Right renal pelvis (tissue), 4 donors: ENCODE results near the gene IRF3. TPM values are rescaled to one million over a fixed set of nuclear protein-coding genes. Genes with fewer than 3 reads are reported as not detected.
"Not testable (repeated sequence)": the region's sequence is repeated elsewhere in the genome, so short reads cannot be mapped to it uniquely, and the experiment has no call there.

Experiments used
- DNase-seq, 4 donors: peaks; one replicate each; pipeline ENCODE4 v3.0.0-alpha.2; 2013; ENCODE audit warnings: low read depth in 4 of 4, low spot score in 3 of 4, missing footprints in 1 of 4
- polyA plus RNA-seq, 4 donors: library from polyadenylated mRNA; unstranded; fragments of 120-200 nt; gene quantifications; one replicate each; pipeline ENCODE4 v1.2.1, GENCODE V29; 2013; ENCODE audit not compliant: insufficient read length in 4 of 4

The IRF3 gene
- polyA plus RNA-seq, 4 donors = 41.2 to 56.3 (median 47.9) TPM

DNA sequence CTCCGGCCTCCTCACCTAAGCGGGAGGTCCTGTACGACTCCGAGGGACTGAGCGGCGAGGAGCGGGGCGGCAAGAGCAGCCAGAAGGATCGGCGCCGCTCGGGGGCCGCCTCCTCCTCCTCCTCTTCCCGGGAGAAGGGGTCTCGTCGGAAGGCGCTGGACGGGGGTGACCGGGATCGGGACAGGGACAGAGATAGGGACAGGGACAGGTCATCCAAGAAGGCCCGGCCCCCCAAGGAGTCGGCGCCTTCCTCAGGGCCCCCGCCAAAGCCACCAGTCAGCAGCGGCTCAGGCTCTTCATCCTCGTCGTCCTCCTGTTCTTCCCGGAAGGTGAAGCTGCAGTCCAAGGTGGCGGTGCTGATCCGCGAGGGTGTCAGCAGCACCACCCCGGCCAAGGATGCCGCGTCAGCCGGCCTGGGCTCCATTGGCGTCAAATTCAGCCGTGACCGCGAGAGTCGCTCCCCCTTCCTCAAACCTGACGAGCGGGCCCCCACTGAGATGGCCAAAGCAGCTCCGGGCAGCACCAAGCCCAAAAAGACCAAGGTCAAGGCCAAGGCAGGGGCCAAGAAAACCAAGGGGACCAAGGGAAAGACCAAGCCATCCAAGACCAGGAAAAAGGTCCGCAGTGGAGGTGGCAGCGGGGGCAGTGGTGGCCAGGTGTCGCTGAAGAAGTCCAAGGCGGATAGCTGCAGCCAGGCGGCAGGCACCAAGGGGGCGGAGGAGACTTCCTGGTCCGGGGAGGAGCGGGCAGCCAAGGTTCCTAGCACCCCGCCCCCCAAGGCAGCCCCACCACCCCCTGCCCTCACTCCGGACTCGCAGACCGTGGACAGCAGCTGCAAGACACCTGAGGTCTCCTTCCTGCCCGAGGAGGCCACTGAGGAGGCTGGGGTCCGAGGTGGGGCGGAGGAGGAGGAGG lies 12.8 kb downstream of the IRF3 start:
- no peak for DNase-seq

DNA sequence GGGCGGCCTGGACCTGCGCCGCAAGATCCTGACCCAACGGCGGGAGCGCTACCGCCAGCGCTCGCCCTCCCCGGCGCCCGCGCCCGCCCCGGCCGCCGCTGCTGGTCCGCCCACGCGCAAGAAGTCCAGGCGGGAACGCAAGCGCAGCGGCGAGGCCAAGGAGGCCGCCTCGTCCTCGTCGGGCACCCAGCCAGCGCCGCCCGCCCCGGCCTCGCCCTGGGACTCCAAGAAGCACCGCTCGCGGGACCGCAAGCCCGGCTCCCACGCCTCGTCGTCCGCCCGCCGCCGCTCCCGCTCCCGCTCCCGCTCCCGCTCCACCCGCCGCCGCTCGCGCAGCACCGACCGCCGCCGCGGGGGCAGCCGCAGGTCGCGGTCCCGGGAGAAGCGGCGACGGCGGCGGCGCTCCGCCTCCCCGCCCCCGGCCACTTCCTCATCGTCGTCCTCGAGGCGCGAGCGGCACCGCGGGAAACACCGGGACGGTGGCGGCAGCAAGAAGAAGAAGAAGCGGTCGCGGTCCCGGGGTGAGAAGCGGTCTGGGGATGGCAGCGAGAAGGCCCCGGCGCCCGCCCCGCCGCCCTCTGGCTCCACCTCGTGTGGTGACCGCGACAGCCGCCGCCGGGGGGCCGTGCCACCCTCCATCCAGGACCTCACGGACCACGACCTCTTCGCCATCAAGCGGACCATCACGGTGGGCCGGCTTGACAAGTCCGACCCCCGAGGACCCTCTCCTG lies 13.7 kb downstream of the IRF3 start:
- no peak for DNase-seq

DNA sequence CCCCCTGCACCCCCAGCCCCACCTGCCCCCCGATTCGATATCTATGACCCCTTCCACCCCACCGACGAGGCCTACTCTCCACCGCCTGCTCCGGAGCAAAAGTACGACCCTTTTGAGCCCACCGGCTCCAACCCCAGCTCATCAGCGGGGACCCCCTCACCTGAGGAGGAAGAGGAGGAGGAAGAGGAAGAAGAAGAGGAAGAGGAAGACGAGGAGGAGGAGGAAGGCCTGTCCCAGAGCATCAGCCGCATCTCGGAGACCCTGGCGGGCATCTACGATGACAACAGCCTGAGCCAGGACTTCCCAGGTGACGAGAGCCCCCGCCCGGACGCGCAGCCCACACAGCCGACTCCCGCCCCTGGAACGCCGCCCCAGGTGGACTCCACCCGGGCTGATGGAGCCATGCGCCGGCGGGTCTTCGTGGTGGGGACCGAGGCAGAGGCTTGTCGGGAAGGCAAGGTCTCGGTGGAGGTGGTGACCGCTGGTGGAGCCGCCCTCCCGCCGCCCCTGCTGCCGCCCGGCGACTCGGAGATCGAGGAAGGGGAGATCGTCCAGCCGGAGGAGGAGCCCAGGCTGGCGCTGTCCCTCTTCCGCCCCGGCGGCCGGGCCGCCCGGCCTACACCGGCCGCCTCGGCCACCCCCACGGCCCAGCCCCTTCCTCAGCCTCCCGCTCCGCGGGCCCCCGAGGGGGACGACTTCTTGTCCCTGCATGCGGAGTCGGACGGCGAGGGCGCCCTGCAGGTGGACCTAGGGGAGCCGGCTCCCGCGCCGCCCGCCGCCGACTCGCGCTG lies 14.4 kb downstream of the IRF3 start:
- no peak for DNase-seq

DNA sequence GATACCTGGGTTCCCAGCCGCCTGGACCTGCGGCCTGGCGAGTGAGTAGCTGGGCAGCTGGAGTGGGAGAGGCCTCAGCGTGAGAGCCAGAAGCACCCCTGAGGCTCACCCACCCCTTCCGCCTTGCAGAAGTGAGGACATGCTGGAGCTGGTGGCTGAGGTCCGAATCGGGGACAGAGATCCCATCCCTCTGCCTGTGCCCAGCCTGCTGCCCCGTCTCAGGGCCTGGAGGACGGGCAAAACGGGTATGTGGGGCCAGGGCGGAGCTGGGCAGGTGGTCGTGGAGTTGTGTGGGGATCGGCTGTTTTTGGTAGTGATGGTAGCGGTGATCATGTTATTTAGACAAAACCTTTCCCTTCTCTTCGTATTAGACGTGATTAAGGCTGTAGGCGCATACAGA lies 19.1 kb downstream of the IRF3 start:
- no peak for DNase-seq

DNA sequence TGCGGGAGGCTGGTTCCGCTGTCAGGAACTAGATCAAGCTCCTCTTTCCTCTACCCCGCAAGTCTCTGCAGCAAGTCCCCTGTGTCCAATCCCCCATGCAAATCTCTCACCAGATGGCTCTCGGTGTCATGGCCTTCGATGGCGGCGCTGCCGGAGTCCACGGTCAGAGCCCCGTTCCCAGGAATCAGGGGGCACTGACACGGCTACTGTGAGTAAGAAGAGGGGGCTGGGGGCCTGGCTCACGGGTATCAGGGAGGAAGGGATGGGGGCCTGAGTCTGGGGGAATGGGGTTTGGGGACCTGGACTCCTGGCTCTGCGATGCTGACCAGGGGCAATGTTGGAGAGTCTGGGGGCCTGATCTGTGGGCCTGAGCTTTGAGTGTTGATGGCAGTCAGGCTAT lies 19.7 kb downstream of the IRF3 start:
- DNase-seq = no peak

DNA sequence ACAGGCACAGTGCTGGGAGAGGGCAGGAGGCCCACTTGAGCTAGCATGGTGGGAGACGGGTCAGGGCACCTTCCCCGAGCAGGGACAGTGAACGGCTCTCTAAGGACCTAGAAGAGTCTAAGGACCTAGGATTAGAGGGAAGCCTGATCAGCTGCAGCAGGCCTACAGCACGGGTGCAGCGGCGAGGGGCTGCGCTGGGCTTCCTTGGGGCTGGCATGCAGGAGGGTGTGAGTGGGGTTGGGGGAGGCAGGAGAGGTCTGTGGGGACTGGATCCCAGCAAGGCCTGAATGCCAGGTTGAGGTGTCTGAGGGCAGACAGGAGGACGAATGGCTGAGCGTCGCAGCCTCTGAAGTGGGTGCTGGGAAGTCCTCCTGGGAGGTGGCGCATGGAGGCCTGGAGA lies 20.1 kb downstream of the IRF3 start:
- DNase-seq = no peak

DNA sequence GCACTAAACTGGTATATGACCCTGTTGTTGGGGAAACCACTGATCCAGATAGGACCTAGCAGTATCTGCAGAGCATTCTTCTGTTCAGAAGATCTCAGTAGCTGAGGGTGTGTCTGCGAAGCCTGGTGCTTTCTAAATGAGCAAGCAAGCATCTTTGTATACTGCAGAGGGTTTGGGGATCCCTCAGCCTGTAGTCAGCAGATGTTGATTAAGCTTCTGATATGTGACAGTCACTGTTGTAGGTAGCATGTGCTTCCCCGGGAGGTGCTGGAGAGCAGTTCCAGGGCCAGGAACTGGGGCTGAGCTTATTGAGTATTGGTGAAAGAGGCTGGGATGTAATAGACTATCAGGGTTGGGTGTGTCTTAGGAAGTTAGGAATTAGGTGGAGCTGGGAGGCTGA lies 22.2 kb downstream of the IRF3 start:
- DNase-seq = no peak

DNA sequence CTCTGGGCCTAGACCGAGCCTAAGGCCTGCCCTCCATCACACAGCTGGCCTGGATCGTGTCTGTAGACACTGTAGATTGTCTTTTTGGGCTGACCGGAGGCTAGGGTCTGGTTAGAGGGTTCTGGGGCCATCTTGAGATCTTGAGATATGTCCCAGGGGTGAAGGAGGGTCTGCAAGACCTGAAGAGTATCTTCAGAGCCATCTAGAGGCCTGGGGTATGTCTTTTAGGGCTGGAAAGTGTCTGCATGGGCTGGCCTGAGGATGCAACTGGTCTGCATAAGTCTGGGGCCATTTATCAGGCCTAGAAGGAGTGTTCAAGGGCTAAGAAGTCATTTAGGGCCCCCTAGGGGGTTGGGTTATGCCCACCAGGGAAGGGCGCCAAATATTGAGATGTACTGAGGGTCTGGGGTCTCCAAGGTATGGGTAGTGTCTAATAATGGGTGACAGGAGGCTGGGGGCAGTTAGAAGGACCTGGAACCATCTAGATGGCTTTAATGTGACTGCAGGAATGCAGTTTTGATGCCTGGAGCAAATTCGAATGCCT lies 23.1 kb downstream of the IRF3 start:
- no peak for DNase-seq

DNA sequence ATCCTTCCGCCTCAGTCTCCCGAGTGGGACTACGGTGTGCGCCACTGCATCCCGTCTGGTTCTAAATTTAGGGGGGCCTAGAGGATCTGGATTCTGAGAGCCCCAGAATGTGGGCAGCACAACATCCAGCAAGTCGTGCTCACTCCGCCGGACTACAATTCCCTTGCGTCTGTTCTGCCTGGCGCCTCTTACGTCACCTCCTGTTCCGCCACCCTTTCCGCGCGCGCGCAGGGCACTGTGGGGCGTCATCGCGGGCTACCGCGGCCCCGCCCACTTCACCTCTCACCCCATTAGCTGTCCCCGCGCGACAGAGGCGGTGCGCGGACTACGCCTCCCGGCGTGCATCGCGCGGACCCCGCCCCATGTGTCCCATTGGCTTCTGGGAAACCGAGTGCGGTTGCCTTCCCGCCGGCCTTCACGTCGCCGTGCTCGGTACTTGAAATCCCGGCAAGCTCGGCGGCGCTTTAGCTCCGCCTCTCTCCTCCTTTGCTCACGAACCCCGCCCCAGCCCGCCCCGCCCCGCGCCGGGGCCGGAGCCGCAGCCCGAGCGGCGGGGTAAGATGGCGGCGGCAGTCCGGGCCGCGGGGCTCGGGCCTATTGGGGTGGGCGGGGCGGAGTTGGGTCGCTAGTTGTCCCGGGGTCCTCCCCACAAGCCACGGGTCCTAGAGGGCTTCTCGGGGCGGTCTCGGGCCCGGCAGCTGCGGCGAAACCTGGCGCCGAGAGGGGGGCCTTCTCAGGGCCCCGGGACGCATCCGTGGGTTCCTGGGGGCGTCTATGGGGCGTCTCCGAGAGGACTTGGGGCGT lies 23.8 kb downstream of the IRF3 start, which contains the start of gene SCAF1:
TSS of gene SCAF1 (plus strand) at position 522 of the 804 bp plus-strand sequence. CDS start 2,818 bp downstream, outside the sequence.
- peak; percentile 96 to 98 (median 96) for DNase-seq

DNA sequence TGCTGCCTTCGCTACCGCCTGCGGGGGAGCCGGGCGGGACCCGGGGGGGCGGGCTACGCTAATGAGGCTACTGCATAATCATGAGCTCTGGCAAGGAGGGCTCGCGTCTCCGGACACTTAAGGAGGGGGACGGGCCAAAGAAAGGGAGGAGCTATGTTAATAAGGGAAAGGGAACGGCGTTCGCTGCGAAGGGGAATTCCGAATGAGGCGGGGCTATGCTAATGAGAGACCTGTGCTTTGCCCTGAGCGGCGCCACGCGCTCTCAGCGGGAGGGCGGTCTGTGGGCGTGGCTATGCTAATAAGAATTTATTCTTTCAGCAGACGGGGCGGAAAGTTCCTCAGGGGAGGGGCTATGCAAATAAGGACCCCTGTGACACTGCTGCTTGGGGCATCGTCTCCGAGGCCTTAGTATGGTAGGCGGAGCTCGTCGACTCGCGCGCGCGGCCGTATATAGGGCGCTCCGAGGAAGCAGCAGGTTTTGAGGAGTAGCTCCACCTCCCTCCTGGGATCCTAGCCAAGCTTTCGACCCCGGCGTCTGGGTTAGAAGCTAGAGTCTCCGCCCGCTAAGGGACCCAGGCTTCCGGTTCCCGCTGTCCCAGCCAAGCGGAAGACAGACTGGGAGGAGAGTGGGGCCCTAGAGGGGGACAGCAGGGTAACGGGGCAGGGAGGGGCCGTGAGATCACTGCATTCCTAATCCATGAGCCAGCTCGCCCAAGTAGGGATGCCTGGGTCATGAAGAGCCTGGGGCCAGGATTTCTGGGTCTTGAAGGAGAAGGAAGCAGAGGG lies 25.4 kb downstream of the IRF3 start, which contains the start of gene RRAS:
TSS of gene RRAS (minus strand) at position 31 of the 786 bp plus-strand sequence. CDS start 45 bp downstream, outside the sequence.
- DNase-seq = peak; percentile 99 to 100 (median 100)

DNA sequence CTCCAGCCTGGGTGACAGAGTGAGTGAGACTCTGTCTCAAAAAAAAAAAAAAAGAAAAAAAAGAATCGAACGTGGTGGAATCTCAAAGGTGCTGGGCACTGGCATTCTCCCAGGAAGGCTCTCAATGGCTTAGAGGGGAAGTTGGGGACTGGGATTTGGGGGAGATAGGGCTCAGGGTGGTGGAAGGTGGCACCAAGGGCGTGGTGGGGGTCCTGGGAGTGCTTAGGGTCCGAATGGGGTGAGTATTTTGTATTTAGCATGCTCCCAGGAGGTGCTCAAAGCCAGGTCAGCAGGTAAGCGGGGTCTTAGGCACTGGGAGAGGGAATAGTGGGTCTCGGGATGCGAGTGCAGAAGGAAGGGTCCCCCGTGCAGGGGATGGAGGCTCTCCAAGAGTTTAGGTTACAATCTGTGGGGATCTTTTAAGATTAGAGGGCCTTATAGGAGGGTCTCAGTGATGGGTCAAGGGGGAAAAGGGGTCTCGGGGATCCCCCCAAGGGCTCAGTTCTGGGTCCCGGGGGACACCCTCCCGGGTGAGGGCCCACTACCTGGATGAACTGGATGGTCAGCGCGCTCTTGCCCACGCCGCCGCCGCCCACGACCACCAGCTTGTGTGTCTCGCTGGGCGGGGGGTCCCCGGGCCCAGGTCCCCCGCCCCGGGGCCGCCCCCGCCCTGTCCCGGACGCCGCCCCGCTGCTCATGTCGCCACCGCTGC lies 26.1 kb downstream of the IRF3 start:
- DNase-seq = no peak

DNA sequence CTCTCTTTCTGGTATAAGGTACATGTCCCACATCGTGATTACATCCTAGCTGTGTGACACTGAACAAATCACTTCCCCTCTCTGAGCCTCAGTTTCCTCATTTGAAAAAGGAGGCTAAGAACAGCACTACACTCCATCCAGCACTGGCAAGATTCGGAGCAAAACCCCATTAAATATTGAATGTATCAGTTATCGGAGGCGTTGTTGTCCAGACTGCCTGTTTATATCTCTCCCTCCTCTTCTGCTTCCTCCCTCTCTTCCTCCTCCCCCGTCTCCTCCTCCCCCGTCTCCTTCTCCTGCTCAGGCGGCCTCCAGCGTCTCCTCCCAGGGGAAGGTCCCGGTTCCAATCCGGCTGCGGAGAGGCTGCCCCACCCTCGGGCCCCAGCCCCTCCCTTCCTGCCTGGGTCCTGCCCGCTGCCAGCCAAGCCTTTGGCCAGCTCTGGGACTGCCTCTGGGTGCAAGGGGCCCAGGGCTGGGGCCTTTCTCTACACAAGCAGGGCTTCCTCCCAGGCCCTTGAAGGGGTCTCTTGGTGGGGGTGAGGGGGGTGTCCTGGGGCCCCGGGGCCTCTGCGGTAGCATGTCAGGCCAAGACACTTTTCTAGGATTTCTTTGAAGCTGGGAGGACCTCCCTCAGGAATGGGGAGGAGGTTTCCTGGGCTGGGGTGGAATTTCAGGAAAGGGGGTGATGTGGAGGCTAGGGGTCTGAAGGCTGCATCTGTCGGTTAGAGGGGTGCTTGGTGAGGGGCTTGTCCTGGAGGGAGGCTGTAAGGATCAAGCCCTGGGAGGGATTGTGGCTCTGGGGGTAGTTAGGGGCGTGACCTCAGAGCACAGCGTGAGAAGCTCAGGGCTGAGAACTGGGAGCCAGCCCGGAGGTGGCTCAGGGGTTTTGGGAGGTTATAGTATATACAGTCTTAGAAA lies 27.6 kb downstream of the IRF3 start:
- no peak for DNase-seq

DNA sequence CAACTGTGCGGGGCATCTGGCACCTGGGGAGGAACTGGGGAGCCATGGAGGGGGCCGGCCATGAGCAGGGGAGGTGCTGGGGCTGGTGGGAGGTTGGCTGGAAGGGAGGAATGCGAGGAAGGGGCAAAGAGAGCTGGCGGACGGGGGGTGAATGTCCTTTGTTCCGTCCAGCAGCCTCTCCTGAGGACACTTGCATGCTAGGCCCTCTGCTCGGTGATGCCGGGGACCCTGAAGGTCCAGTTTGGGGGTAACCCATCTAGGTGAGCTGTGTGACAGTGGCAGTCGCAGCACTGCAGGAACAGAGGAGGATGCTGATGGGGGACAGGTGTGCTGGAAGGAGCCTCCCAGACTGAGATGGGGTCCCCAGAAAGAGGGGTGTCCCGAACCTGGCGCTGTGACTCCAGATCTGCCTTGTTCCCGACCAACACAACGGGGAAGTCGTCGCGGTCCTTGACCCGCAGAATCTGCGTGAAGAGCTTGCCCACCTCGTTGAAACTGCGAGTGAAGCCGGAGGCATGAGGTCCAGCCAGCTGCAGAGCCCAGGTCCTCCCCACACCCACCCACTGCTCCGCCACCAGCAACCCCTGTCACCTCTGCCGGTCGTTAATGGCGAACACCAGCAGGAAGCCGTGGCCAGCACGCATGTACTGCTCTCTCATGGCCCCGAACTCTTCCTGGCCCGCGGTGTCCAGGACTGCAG lies 29.3 kb downstream of the IRF3 start:
- DNase-seq = no peak

DNA sequence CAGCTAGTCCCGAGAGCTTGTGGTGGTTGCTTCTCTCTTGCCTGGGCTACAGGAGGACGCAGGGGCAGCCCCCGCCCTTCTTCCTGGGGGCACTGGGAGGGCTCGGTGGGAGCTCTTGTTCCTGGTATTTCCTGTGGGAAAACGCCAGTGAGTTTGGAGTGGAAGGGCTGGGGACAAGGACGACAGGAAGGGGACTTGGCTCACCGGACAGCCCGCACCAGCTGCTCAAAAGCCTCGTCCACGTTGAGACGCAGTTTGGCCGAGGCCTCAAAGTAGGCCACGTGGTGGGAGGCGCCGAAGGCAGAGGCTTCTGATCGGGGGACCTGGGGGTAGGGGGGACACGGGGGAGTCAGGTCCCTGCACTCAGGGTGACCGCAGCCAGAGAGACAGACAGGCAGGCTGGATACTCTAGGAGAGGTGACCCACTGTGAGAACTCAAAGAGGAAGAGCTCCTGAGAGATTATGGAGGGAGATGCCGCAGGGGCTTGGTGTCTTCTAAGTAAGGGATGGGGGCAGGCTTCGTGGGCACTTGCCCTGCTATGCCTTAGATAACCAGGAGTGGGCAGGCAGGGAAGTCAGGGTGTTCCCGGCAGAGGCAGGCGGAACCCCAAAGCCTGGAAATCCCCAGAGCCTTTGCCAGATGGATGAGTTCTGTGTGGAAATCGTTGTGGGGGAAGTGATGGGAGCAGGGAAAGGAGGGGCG lies 30.0 kb downstream of the IRF3 start:
- DNase-seq = no peak

DNA sequence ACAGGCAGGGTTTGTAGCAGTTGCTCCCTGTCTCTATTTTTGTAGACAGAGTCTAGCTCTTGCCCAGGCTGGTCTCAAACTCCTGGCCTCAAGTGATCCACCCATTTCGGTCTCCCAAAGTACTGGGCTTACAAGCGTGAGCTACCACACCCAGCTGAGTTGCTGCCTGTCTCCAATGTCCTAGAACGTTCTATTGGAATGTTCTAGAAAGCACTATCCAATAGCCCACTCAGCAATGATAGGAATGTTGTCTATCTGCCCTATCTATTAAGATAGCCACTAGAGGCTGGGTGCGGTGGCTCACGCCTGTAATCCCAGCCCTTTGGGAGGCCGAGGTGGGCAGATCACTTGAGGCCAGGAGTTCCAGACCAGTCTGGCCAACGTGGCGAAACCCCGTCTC lies 32.4 kb downstream of the IRF3 start:
- not testable (repeated sequence) for DNase-seq

DNA sequence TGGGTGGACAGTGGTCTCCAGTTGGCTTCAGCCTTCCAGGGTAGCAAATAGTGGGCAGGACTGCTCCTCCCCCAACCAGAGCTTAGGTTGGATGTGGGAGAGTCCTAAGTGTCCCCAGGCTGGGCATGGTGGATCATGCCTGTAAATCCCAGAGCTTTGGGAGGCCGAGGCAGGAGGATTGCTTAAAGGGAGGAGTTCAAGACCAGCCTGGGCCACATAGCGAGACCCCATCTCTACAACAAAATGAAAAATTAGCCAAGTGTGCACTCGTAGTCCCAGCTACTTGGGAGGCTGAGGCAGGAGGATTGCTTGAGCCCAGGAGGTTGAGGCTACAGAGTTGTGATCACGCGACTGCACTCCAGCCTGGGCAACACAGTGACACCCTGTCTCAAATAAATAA lies 33.1 kb downstream of the IRF3 start:
- no peak for DNase-seq
